Adipocyte (in vitro differentiated cells): ENCODE measurements around the gene DHRSX.
"Not testable (repeated sequence)": the region's sequence is repeated elsewhere in the genome, so short reads cannot be mapped to it uniquely, and the experiment has no call there.

Experiments used
- DNase-seq: peaks from one replicate; pipeline ENCODE4 v3.0.0-alpha.2; 2015; ENCODE audit warnings: low read depth
- H3K27me3 ChIP-seq: replicated peaks from 2 replicates; pipeline ENCODE4 v1.7.0; 2013; ENCODE audit warnings: mild to moderate bottlenecking, low read length, moderate library complexity; ENCODE audit not compliant: control insufficient read depth, insufficient read depth
- H3K36me3 ChIP-seq: 2 replicates; pipeline ENCODE4 v1.7.0; 2013; ENCODE audit warnings: low read length, mild to moderate bottlenecking, moderate library complexity; ENCODE audit not compliant: control insufficient read depth, insufficient read depth, severe bottlenecking
- H3K4me1 ChIP-seq: 2 replicates; pipeline ENCODE4 v1.7.0; 2013; ENCODE audit warnings: mild to moderate bottlenecking, low read length, moderate library complexity; ENCODE audit not compliant: control insufficient read depth, insufficient read depth
- H3K4me3 ChIP-seq: 2 replicates; pipeline ENCODE4 v1.7.0; 2013; ENCODE audit warnings: mild to moderate bottlenecking, low read length, moderate library complexity
- H3K9ac ChIP-seq: 2 replicates; pipeline ENCODE4 v1.7.0; 2013; ENCODE audit warnings: mild to moderate bottlenecking, low read length, moderate library complexity
- H3K9me3 ChIP-seq: 2 replicates; pipeline ENCODE4 v1.7.0; 2013; ENCODE audit warnings: mild to moderate bottlenecking, low read length, moderate library complexity; ENCODE audit not compliant: control insufficient read depth

The DHRSX gene

DNA sequence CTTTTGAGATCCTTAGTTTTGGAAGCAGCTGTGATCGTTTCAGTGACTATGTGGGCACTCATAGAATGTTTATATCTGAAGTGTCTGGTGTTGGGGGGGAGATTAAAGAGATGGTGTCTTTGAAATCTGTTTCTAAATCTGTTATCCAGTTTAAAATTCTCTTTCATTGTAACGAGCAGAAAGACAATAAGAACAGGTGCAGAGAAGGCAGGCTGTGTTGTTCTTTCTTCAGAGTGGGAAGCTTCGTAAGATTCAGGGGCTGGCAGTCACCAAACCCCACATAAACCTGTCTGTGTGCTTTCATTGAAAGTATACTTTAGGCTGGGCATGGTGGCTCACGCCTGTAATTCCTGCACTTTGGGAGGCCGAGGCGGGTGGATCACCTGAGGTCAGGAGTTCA is 16.3 kb upstream of the DHRSX start:
- no peaks in the 10 kb centered on the region for H3K9me3 ChIP-seq

DNA sequence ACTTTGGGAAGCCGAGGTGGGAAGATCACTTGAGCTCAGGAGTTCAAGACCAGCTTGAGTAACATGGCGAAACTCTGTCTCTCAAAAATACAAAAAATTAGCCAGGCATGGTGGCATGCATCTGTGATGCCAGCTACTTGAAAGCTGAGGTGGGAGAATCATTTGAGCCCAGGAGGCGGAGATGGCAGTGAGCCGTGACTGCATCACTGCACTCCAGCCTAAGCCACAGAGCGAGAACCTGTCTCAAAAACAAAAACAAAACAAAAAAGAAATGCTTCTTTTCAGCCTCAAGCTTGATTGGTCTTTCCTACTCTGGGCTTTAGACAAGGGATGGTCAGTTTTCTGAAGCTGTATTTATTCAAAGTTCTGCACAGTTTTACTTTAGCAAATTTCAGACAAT is 15.8 kb upstream of the DHRSX start:
- H3K9me3 ChIP-seq = no peaks in the 10 kb centered on the region
- no peak overlapping the region for H3K4me3 ChIP-seq
- H3K9ac ChIP-seq = no peak overlapping the region
- no peaks in the 10 kb centered on the region for H3K4me1 ChIP-seq
- peaks cover 16% of the 10 kb centered on the region for H3K27me3 ChIP-seq
- no peak for DNase-seq
- no peaks in the 10 kb centered on the region for H3K36me3 ChIP-seq

More for the DNA sequence above, 16.3 kb upstream of the DHRSX start:
- no peak overlapping the region for H3K9ac ChIP-seq
- H3K4me3 ChIP-seq = no peak overlapping the region
- peaks cover 12% of the 10 kb centered on the region for H3K27me3 ChIP-seq
- H3K36me3 ChIP-seq = no peaks in the 10 kb centered on the region
- no peak for DNase-seq
- H3K4me1 ChIP-seq = no peaks in the 10 kb centered on the region

DNA sequence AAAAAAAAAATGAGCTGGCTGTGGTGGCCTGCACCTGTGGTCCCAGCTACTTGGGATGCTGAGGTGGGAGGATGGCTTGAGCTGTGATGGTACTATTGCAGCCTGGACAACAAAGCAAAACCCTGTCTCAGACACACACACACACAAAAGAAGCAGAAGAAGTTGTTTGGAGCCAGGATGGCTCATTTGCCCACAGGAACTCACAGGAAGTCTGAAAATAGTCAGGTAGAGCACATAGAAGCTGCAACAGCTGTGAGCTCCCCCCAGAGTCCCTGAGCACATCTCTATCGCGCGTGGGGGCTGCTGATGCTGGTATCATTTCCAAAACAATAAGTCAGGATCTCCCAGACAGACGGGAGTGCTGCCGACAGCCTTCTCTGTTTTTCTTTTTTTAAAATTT is 13.4 kb upstream of the DHRSX start:
- Histone ChIP-seq H3K9ac (no peak overlapping the region), H3K4me1 (no peaks in the 10 kb centered on the region), H3K27me3 (peaks cover 22% of the 10 kb centered on the region), H3K36me3 (no peaks in the 10 kb centered on the region), H3K4me3 (no peak overlapping the region), H3K9me3 (no peaks in the 10 kb centered on the region)
- no peak for DNase-seq

DNA sequence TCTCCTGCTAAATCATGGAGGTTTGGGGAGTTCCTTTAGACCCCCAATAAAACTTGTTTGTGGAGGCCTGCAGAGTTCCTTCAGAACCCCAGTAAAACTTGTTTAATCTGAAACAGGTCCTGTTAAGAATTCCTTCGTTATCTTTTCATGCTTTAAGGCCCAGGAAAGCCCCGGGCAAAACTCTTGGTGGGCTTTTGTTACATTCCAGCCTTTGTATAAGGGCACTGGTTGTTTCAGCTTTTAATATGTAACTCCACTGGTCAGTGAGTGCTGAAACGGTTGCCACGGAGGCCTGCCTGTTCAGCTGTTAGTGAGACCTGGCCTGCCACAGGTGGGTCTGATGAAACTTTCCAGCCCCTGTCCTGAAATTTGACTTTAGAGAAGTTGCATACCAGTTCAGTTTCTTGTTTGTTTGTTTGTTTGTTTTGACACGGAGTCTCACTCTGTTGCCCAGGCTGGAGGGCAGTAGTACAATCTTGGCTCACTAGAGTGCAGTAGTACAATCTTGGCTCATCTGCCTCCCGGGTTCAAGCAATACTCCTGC is 12.4 kb upstream of the DHRSX start:
- Histone ChIP-seq H3K4me3 (no peak overlapping the region), H3K9ac (no peak overlapping the region), H3K27me3 (peaks cover 23% of the 10 kb centered on the region), H3K4me1 (no peaks in the 10 kb centered on the region), H3K36me3 (no peaks in the 10 kb centered on the region), H3K9me3 (no peaks in the 10 kb centered on the region)
- DNase-seq = no peak

DNA sequence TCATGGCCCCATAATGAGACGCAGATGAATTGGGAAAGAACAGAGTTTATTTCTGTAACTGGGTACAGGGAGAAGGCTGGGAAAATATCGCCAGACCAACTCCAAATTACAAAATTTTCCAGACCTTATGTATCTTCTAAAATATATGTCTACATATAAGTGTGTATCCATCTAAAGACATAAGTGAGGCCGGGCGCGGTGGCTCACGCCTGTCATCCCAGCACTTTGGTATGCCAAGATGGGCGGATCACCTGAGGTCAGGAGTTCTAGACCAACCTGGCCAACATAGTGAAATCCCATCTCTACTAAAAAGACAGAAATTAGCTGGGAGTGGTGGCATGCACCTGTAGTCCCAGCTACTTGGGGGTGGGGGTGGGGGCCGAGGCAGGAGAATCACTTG is 11.7 kb upstream of the DHRSX start:
- H3K36me3 ChIP-seq = no peaks in the 10 kb centered on the region
- H3K4me3 ChIP-seq = no peak overlapping the region
- no peaks in the 10 kb centered on the region for H3K4me1 ChIP-seq
- H3K9me3 ChIP-seq = no peaks in the 10 kb centered on the region
- peaks cover 26% of the 10 kb centered on the region for H3K27me3 ChIP-seq
- no peak for DNase-seq
- H3K9ac ChIP-seq = no peak overlapping the region

DNA sequence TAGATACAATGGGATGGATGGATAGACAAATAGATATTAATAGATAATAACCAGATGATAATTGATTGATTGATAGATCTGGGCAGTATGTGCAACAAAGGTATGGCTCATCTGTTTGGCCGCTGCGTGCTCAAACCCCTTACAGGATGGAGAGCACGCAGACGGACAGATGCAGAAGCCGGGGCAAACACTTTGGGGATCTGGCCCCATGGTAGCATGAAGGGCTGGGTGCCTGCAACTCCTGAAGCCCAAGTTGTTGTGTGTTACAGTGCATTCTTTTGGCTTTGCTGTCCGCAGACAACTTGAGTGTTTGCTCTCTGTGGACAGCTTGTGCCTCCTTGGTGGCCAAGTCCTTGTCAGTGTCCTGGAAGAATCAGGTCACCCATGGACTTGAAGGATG is 10.6 kb upstream of the DHRSX start:
- no peak overlapping the region for H3K4me3 ChIP-seq
- no peaks in the 10 kb centered on the region for H3K4me1 ChIP-seq
- H3K9me3 ChIP-seq = no peaks in the 10 kb centered on the region
- peaks cover 20% of the 10 kb centered on the region for H3K27me3 ChIP-seq
- no peak overlapping the region for H3K9ac ChIP-seq
- no peak for DNase-seq
- no peaks in the 10 kb centered on the region for H3K36me3 ChIP-seq

DNA sequence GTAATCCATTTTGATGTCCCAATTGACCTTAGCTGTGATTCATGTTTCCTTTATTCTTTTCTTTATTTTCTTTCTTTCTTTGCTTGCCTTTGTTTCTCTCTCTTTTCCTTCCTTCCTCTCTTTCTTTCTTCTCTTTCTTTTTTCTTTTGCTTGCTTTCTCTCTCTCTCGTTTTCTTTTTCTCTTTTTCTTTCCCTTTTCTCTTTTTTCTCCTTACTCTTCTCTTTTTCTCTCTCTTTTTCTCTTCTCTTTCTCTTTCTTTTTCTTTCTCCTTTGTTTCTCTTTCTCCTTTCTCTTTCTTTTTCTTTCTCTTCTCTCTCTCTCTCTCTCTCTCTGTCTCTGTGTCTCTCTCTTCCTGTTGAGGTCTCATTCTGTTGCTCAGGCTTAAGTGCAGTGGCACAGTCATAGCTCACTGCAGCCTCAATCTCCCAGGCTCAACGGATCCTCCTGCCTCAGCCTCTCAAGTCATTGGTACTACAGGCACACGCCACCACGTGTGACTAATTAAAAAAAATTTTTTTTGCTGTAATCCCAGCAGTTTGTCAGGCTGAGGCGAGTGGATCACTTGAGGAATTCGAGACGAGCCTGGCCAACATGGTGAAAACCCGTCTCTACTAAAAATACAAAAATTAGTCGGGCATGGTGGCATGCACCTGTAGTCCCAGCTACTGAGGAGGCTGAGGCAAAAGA is 8.0 kb upstream of the DHRSX start:
- Histone ChIP-seq H3K36me3 (no peaks in the 10 kb centered on the region), H3K27me3 (peaks cover 20% of the 10 kb centered on the region), H3K4me1 (no peaks in the 10 kb centered on the region), H3K9ac (no peak overlapping the region), H3K9me3 (no peaks in the 10 kb centered on the region), H3K4me3 (no peak overlapping the region)
- no peak for DNase-seq

DNA sequence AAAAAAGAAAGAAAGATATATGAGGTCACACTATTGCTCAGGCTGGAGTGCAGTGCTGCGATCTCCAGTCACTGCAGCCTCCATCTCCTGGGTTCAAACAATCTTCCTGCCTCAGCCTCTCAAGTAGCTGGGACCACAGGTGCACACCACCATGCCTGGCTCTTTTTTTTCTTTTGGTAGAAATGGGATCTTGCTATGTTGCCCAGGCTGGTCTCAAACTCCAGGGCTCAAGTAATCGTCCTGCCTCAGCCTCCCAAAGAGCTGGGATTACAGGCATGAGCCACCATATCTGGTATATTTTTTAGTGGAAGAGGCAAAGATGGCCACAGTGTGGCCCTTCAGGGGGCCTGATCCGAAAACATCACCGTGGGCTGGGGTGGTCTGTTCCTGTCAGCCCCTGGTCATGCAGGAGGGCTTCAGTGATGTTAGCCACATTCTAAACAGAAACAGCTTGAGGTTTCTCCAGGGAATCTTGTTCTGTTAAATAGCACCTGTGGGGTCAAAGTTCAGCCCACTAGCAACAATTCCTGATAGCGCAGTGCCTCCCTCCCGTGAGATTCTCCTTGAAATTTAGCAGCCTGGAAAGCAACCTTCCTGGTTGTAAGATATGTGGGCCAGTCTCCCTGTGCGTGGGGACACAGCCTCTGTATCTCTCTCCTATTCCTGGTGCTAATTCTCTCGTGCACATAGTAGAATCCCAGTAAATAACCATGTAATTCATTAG is 7.3 kb upstream of the DHRSX start:
- no peak overlapping the region for H3K9ac ChIP-seq
- H3K4me3 ChIP-seq = no peak overlapping the region
- no peaks in the 10 kb centered on the region for H3K36me3 ChIP-seq
- H3K4me1 ChIP-seq = no peaks in the 10 kb centered on the region
- peaks cover 17% of the 10 kb centered on the region for H3K27me3 ChIP-seq
- DNase-seq = no peak
- H3K9me3 ChIP-seq = no peaks in the 10 kb centered on the region

DNA sequence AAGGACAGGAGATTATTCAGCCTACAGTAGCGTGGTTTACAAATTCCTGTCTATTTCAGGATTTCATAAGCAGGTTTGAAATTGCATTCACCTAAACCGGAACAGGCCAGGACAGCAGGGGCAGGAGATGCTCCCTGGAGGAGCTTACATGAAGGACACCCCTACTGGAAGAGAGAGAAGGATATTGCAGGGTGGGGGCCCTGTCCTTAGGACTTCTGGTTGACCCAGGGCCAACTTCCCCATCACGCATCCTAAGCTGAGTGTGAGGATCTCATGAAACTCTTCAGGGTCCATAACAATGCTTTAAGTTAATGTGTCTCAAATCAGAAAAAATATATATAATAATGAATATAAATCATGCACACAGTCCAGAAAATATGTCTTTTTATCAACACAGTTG is 6.4 kb upstream of the DHRSX start:
- H3K9ac ChIP-seq = no peak overlapping the region
- H3K4me1 ChIP-seq = no peaks in the 10 kb centered on the region
- no peaks in the 10 kb centered on the region for H3K9me3 ChIP-seq
- peaks cover 16% of the 10 kb centered on the region for H3K27me3 ChIP-seq
- DNase-seq = no peak
- H3K36me3 ChIP-seq = no peaks in the 10 kb centered on the region
- no peak overlapping the region for H3K4me3 ChIP-seq

DNA sequence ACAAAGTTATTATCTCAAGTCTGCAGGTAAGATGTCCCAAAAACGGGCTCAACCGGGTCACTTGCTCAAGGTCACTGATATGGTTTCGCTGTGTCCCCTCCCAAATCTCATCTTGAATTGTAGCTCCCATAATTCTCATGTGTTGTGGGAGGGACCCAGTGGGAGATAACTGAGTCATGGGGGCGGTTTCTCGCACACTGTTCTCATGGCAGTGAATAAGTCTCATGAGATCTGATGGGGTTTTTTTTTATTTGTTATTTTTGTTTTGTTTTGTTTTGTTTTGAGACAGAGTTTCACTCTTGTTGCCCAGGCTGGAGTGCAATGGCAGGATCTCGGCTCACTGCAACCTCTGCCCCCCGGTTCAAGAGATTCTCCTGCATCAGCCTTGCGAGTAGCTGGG is 4.6 kb upstream of the DHRSX start:
- H3K4me1 ChIP-seq, H3K9me3 ChIP-seq, DNase-seq, H3K9ac ChIP-seq, H3K27me3 ChIP-seq, H3K4me3 ChIP-seq, H3K36me3 ChIP-seq: not testable (repeated sequence)

DNA sequence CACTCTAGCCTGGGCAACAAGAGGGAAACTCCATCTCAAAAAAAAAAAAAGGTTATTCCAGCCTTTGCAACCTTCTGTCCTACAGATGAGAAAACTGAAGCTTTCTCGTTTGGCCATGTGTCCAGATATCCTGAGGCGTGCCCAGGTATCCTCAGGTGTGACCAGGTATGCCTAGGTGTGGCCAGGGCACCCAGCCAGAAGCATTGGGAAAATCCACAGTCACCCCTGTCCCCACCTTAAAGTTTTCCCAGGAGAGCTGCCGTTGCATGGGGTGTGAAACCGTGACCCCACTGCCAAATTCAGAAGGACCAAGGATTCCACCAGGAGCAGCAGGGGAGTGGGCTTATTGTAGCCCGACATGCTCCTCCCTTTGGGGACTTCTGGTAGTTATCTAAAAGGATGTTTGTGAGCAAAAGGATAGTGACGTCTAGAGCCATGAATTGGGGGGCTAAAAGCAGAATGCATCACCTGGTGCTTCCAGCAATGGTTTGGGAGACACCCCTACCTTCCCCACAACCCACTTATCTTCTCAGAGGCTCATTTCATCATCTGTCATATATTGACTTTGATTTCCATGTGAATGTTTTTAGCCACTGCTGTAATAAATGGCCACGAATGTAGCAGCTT is 4.0 kb upstream of the DHRSX start:
- H3K9ac ChIP-seq = no peak overlapping the region
- H3K27me3 ChIP-seq = peaks cover 4% of the 10 kb centered on the region
- no peak for DNase-seq
- no peak overlapping the region for H3K4me3 ChIP-seq
- H3K36me3 ChIP-seq = no peaks in the 10 kb centered on the region
- H3K4me1 ChIP-seq = peaks cover under 1% of the 10 kb centered on the region
- H3K9me3 ChIP-seq = no peaks in the 10 kb centered on the region
